Naive thymus-derived CD4-positive, alpha-beta T cell (primary cell): ENCODE data around the gene UPK1B. TPM values are rescaled to one million over a fixed set of nuclear protein-coding genes. Genes with fewer than 3 reads are reported as not detected.

Source experiments
- ATAC-seq: fragments of 150-1000 bp; cut with Tn5 transposase; 2 replicates; pipeline ENCODE4 v1.10.0; 2021; ENCODE audit warnings: mild to moderate bottlenecking, moderate library complexity
- CTCF ChIA-PET: fragments of 350-600 bp; sonication (Branson Sonifier 250); formaldehyde crosslinking; loops from one replicate; lab custom pipeline; 2021; ENCODE audit warnings: antibody characterized with exemption; lab: Charles Lee
- POLR2A ChIA-PET: fragments of 350-600 bp; sonication (Branson Sonifier 250); formaldehyde crosslinking; loops from one replicate; lab custom pipeline; 2021; ENCODE audit warnings: antibody characterized with exemption, inconsistent platforms; lab: Charles Lee
- DNase-seq, 9 donors: peaks; one replicate each; pipeline versions ENCODE4 v3.0.0 to v3.0.0-alpha.2; 2020 to 2022; ENCODE audit warnings: mixed read lengths in 1 of 9
- H3K27ac ChIP-seq: one replicate; pipeline ENCODE4 v1.7.0; 2013; ENCODE audit warnings: mild to moderate bottlenecking, low read depth, low read length, moderate library complexity
- H3K27me3 ChIP-seq, 2 donors: one replicate each; pipeline ENCODE4 v1.7.0; 2013; ENCODE audit warnings: low read length in 2 of 2, mild to moderate bottlenecking in 2 of 2, moderate library complexity in 2 of 2; ENCODE audit not compliant: control insufficient read depth in 2 of 2, insufficient read depth in 2 of 2
- H3K36me3 ChIP-seq, 3 experiments: 1 replicate in 2 of 3; 2 replicates in 1 of 3; pipeline ENCODE4 v1.7.0; 2013; ENCODE audit warnings: low read length in 3 of 3, mild to moderate bottlenecking in 3 of 3, moderate library complexity in 1 of 3; ENCODE audit not compliant: insufficient read depth in 3 of 3, control insufficient read depth in 2 of 3
- H3K4me1 ChIP-seq, 2 donors: one replicate each; pipeline ENCODE4 v1.7.0; 2013; ENCODE audit warnings: low read length in 2 of 2, mild to moderate bottlenecking in 2 of 2, moderate library complexity in 1 of 2; ENCODE audit not compliant: control insufficient read depth in 2 of 2, insufficient read depth in 2 of 2
- H3K4me3 ChIP-seq: 2 replicates; pipeline ENCODE4 v1.7.0; 2013; ENCODE audit warnings: mild to moderate bottlenecking, low read length
- H3K9me3 ChIP-seq, 3 experiments: 1 replicate in 2 of 3; 2 replicates in 1 of 3; pipeline ENCODE4 v1.7.0; 2013; ENCODE audit warnings: low read length in 3 of 3; ENCODE audit not compliant: control insufficient read depth in 2 of 3
- H3K27ac Mint-ChIP-seq, 9 donors: one replicate each; pipeline ENCODE4 v1.8.0; 2020 to 2022; ENCODE audit warnings: mixed read lengths in 9 of 9, mild to moderate bottlenecking in 8 of 9, moderate library complexity in 5 of 9, inconsistent platforms in 2 of 9
- H3K27me3 Mint-ChIP-seq, 5 donors: one replicate each; pipeline ENCODE4 v1.8.0; 2021 to 2022; ENCODE audit warnings: mixed read lengths in 5 of 5, mild to moderate bottlenecking in 1 of 5
- H3K36me3 Mint-ChIP-seq, 5 donors: one replicate each; pipeline ENCODE4 v1.8.0; 2020 to 2022; ENCODE audit warnings: mixed read lengths in 5 of 5, mild to moderate bottlenecking in 3 of 5, inconsistent platforms in 1 of 5
- H3K4me1 Mint-ChIP-seq, 7 donors: one replicate each; pipeline ENCODE4 v1.8.0; 2020 to 2022; ENCODE audit warnings: mixed read lengths in 7 of 7, mild to moderate bottlenecking in 3 of 7, inconsistent platforms in 1 of 7
- H3K4me3 Mint-ChIP-seq, 10 donors: one replicate each; pipeline ENCODE4 v1.8.0; 2020 to 2022; ENCODE audit warnings: mild to moderate bottlenecking in 10 of 10, mixed read lengths in 10 of 10, moderate library complexity in 6 of 10, inconsistent platforms in 2 of 10
- H3K9me3 Mint-ChIP-seq, 11 donors: one replicate each; pipeline ENCODE4 v1.8.0; 2020 to 2022; ENCODE audit warnings: mixed read lengths in 11 of 11, mild to moderate bottlenecking in 4 of 11, inconsistent platforms in 1 of 11, moderate library complexity in 1 of 11
- intact Hi-C, 2 donors: fragments of 100-400 bp; cut with micrococcal nuclease; formaldehyde crosslinking; loops; one replicate each; pipeline ENCODE4 v1.15.1; 2023
- polyA plus RNA-seq, 2 donors: library from polyadenylated mRNA; unstranded; fragments of 300-500 nt; fragmentation: Illumina TruSeq; gene quantifications; one replicate each; pipeline ENCODE4 v1.2.3, GENCODE V29; 2021
- total RNA-seq, 6 experiments: library from RNA in 5 of 6; stranded (reverse) in 5 of 6; gene quantifications; 1 replicate in 5 of 6; 2 replicates in 1 of 6; pipeline ENCODE4 v1.2.3 and lab custom pipeline; 2021 to 2026

UPK1B gene
- total and polyA plus RNA-seq, 7 experiments from 2014 or later, result 0.11 to 1.3 TPM; not detected in 5

- intact Hi-C loops, result no loop called here
- Histone ChIP-seq H3K4me1 (no peaks in the 10 kb centered on the region), H3K27me3 (no peaks in the 10 kb centered on the region), H3K4me3 (no peak overlapping the region), H3K9me3 (no peaks in the 10 kb centered on the region), H3K27ac (no peak overlapping the region), H3K36me3 (no peaks in the 10 kb centered on the region)
- H3K36me3 Mint-ChIP-seq, result no peaks in the 10 kb centered on the region
- no peak for DNase-seq
- ChIA-PET CTCF (no interaction called here), POLR2A (no interaction called here)
- H3K27me3 Mint-ChIP-seq, result peaks cover 0 to 2% (median 0%) of the 10 kb centered on the region in 5 donors
- no peaks in the 10 kb centered on the region for H3K9me3 Mint-ChIP-seq
- ATAC-seq, result no peak
- H3K4me1 Mint-ChIP-seq, result peaks cover 0 to 5% (median 4%) of the 10 kb centered on the region in 7 donors
- H3K27ac Mint-ChIP-seq, result no peak overlapping the region
- no peak overlapping the region for H3K4me3 Mint-ChIP-seq
Measured at GRCh38 chr3:119140466-119140865, 32.9 kb upstream of the UPK1B start.

GRCh38 chr3:119145128-119145499, 28.3 kb upstream of the UPK1B start:
- Histone ChIP-seq H3K36me3 (no peaks in the 10 kb centered on the region), H3K27ac (no peak overlapping the region), H3K9me3 (no peaks in the 10 kb centered on the region), H3K4me1 (no peaks in the 10 kb centered on the region), H3K4me3 (no peak overlapping the region), H3K27me3 (no peaks in the 10 kb centered on the region)
- intact Hi-C loops, result loop anchor here (1.0 to 2.0 kb wide), 5 partner anchors 74 to 536 kb away; no protein-coding TSS in a partner anchor
- ATAC-seq (no peak), DNase-seq (no peak)
- POLR2A ChIA-PET, result interaction anchor here (1.8 kb wide), 1 partner anchor 96 kb away, joined by 6 read pairs; the partner anchor contains the start of gene B4GALT4
- no peaks in the 10 kb centered on the region for H3K27me3 Mint-ChIP-seq
- no peaks in the 10 kb centered on the region for H3K9me3 Mint-ChIP-seq
- H3K4me1 Mint-ChIP-seq, result peaks cover 0 to 8% (median 5%) of the 10 kb centered on the region in 7 donors
- H3K27ac Mint-ChIP-seq, result peak overlapping the region in 2 of 9 donors; percentile 3 to 9
- no peaks in the 10 kb centered on the region for H3K36me3 Mint-ChIP-seq
- H3K4me3 Mint-ChIP-seq, result no peak overlapping the region
- CTCF ChIA-PET, result interaction anchor here (0.5 to 7.0 kb wide), 8 partner anchors 95 to 262 kb away, joined by 3 to 73 read pairs (median 4); partner anchors contain the start of gene B4GALT4

- Mint-ChIP-seq H3K4me1 (peaks cover 0 to 8% (median 5%) of the 10 kb centered on the region in 7 donors), H3K27me3 (no peaks in the 10 kb centered on the region), H3K27ac (peak within 1 kb of the TSS in 2 of 9 donors; percentile 9 to 12), H3K4me3 (no peak within 1 kb of the TSS), H3K36me3 (no peaks in the 10 kb centered on the region), H3K9me3 (no peaks in the 10 kb centered on the region)
- peak in 7 of 9 donors; percentile 19 to 48 (median 34) for DNase-seq
- Histone ChIP-seq H3K9me3 (no peaks in the 10 kb centered on the region), H3K27ac (no peak within 1 kb of the TSS), H3K4me3 (no peak within 1 kb of the TSS), H3K36me3 (no peaks in the 10 kb centered on the region), H3K4me1 (no peaks in the 10 kb centered on the region), H3K27me3 (no peaks in the 10 kb centered on the region)
- POLR2A ChIA-PET, result interaction anchor here (1.8 kb wide), 1 partner anchor 95 kb away, joined by 6 read pairs; the partner anchor contains the start of gene B4GALT4
- intact Hi-C loops, result loop anchor here (1.0 to 2.0 kb wide), 6 partner anchors 73 to 537 kb away; no protein-coding TSS in a partner anchor
- ATAC-seq, result peak; percentile 57
- CTCF ChIA-PET, result interaction anchor here (0.7 to 7.0 kb wide), 7 partner anchors 95 to 207 kb away, joined by 3 to 73 read pairs (median 4); partner anchors contain the start of gene B4GALT4
Measured at GRCh38 chr3:119145500-119146167, 27.8 kb upstream of the UPK1B start, which contains the start of gene TEX55. TEX55 (plus strand) TSS chr3:119146165; CDS start chr3:119146190, 25 bp downstream.

GRCh38 chr3:119146578-119147375, 26.6 kb upstream of the UPK1B start:
- no peak overlapping the region for H3K27ac ChIP-seq

GRCh38 chr3:119147494-119147893, 25.9 kb upstream of the UPK1B start:
- ATAC-seq (no peak), DNase-seq (no peak)
- H3K27ac ChIP-seq, result no peak overlapping the region
- ChIA-PET POLR2A (interaction anchor here (1.0 kb wide), 1 partner anchor 242 kb away, joined by 3 read pairs; no protein-coding TSS in a partner anchor), CTCF (interaction anchor here (7.0 kb wide), 1 partner anchor 93 kb away, joined by 73 read pairs; the partner anchor contains the start of gene B4GALT4)
- no peak overlapping the region for H3K4me3 Mint-ChIP-seq
- no peaks in the 10 kb centered on the region for H3K4me1 ChIP-seq
- H3K27me3 Mint-ChIP-seq, result no peaks in the 10 kb centered on the region
- no peaks in the 10 kb centered on the region for H3K36me3 ChIP-seq
- intact Hi-C loops, result loop anchor here in 1 of 2 donors (2.0 kb wide), 1 partner anchor 535 kb away; no protein-coding TSS in a partner anchor
- H3K4me1 Mint-ChIP-seq, result peaks cover 0 to 8% (median 5%) of the 10 kb centered on the region in 7 donors
- H3K27me3 ChIP-seq, result no peaks in the 10 kb centered on the region
- H3K4me3 ChIP-seq, result no peak overlapping the region
- H3K27ac Mint-ChIP-seq, result no peak overlapping the region
- no peaks in the 10 kb centered on the region for H3K9me3 ChIP-seq
- H3K36me3 Mint-ChIP-seq, result no peaks in the 10 kb centered on the region
- no peaks in the 10 kb centered on the region for H3K9me3 Mint-ChIP-seq

More at GRCh38 chr3:119146578-119147375, 26.6 kb upstream of the UPK1B start:
- ChIA-PET CTCF (interaction anchor here (0.6 to 7.0 kb wide), 4 partner anchors 94 to 1565 kb away, joined by 3 to 73 read pairs (median 6); partner anchors contain the start of gene B4GALT4), POLR2A (interaction anchor here (1.0 to 1.8 kb wide), 2 partner anchors 94 to 243 kb away, joined by 3 to 6 read pairs; partner anchors contain the start of gene B4GALT4)
- Mint-ChIP-seq H3K27me3 (no peaks in the 10 kb centered on the region), H3K4me3 (no peak overlapping the region), H3K36me3 (no peaks in the 10 kb centered on the region), H3K4me1 (peaks cover 0 to 8% (median 5%) of the 10 kb centered on the region in 7 donors), H3K9me3 (no peaks in the 10 kb centered on the region), H3K27ac (no peak overlapping the region)
- H3K27me3 ChIP-seq, result no peaks in the 10 kb centered on the region
- no peak overlapping the region for H3K4me3 ChIP-seq
- ATAC-seq (no peak), DNase-seq (no peak)
- H3K36me3 ChIP-seq, result no peaks in the 10 kb centered on the region
- intact Hi-C loops, result loop anchor here in 1 of 2 donors (2.0 kb wide), 1 partner anchor 536 kb away; no protein-coding TSS in a partner anchor
- H3K9me3 ChIP-seq, result no peaks in the 10 kb centered on the region
- H3K4me1 ChIP-seq, result no peaks in the 10 kb centered on the region
